Gastroesophageal sphincter (tissue), 3 donors: ENCODE measurements around the gene GRAMD4.

Source experiments
- EP300 ChIP-seq: sonication (generic); formaldehyde crosslinking; IDR thresholded peaks from one replicate; pipeline ENCODE4 v1.6.1; 2017; ENCODE audit warnings: antibody characterized with exemption, mild to moderate bottlenecking
- POLR2A ChIP-seq, 2 donors: fragments of 450-650 bp; IDR thresholded peaks; one replicate each; pipeline ENCODE4 v1.6.1; 2017; ENCODE audit warnings: antibody characterized with exemption in 2 of 2, mild to moderate bottlenecking in 2 of 2, moderate library complexity in 1 of 2
- POLR2AphosphoS5 ChIP-seq: sonication (generic); formaldehyde crosslinking; IDR thresholded peaks from one replicate; pipeline ENCODE4 v1.6.1; 2017; ENCODE audit warnings: antibody characterized with exemption
- TF ChIP-seq, protein P1 (sequence below), 4 experiments: fragments of 200-600 bp in 2 of 4; fragments of 450-650 bp in 2 of 4; sonication (generic) in 1 of 4; IDR thresholded peaks; one replicate each; pipeline ENCODE4 v1.5.1; 2017 to 2019; ENCODE audit warnings: antibody characterized with exemption in 4 of 4, mild to moderate bottlenecking in 2 of 4, moderate library complexity in 2 of 4

DNA sequence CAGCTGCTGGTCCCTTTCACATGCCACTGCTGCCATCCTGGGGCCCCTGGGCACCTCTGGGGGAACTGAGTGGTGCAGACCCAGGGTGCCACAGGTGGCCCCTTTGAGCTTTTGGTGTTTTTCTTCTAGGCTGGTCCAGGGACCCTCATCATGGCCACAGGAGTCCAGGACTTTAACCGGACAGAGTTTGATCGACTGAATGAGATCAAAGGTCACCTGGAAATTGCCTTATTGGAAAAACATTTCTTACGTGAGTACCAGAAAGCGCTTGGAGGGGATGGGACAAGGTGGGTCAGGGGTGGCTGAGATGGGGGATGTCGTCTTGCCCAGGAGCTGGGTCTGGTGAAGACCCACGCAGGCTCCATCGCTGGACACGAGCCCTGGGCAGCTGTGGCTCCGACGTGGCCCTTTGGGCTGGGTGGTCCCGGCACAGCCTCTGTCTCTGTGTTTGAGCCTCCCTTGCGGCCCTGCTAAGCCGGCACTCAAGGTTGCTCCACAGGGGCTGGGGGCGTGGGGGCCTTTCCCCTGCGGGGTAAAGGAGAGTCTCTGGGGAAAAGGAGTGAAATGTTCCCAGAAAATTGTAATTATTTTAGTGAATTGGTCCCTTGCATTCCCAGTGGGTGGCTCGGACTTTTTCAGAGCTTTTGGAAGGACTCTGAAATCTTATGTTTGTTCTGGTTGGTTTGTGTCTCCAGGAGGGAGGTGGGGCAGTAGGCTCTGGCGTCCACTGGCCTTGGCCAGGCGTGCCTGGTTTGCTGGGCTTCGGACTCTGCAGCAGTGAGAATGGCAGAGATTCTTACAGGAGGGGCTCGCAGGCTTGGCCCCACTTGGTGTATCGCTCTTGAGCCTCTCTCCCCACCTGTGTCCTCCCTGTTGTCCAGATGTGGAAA lies 17.8 kb downstream of the GRAMD4 start:
- TF ChIP-seq, protein P1, sequence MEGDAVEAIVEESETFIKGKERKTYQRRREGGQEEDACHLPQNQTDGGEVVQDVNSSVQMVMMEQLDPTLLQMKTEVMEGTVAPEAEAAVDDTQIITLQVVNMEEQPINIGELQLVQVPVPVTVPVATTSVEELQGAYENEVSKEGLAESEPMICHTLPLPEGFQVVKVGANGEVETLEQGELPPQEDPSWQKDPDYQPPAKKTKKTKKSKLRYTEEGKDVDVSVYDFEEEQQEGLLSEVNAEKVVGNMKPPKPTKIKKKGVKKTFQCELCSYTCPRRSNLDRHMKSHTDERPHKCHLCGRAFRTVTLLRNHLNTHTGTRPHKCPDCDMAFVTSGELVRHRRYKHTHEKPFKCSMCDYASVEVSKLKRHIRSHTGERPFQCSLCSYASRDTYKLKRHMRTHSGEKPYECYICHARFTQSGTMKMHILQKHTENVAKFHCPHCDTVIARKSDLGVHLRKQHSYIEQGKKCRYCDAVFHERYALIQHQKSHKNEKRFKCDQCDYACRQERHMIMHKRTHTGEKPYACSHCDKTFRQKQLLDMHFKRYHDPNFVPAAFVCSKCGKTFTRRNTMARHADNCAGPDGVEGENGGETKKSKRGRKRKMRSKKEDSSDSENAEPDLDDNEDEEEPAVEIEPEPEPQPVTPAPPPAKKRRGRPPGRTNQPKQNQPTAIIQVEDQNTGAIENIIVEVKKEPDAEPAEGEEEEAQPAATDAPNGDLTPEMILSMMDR (IDR thresholded peaks at IDR 0.05): no peak
- no peak for TF ChIP-seq EP300
- no peak for TF ChIP-seq POLR2AphosphoS5
- no peak for TF ChIP-seq POLR2A (IDR thresholded peaks at IDR 0.05)
